Measurements from ENCODE around the gene RNF13.

GRCh38 chr3:149894205-149894604 is 81.2 kb downstream of the RNF13 start:
- TF ChIP-seq REST (IDR thresholded peaks at IDR 0.05; ENCODE audit: insufficient read depth in 1 of 2, low read depth in 2 of 2, low read length in 2 of 2) (no peak), SIN3A (IDR thresholded peaks at IDR 0.05; ENCODE audit: borderline replicate concordance, insufficient read depth, low read length) (no peak), FOXP2 (optimal IDR thresholded peaks at IDR 0.05; ENCODE audit: borderline replicate concordance, extremely low read depth, extremely low read length, insufficient read depth) (no peak)
